ENCODE data around the gene SEC24C.

The SEC24C gene

GRCh38 chr10:73758704-73759511 is 14.7 kb downstream of the SEC24C start:
- no peak overlapping the region for H3K4me3 Mint-ChIP-seq
- peaks cover 62% of the 10 kb centered on the region for H3K36me3 Mint-ChIP-seq (ENCODE audit: low read depth)
- no peak for TF ChIP-seq CTCF (IDR thresholded peaks at IDR 0.05; ENCODE audit: unreplicated experiment in 3 of 3)
- H3K27me3 Mint-ChIP-seq (ENCODE audit: low read depth): no peaks in the 10 kb centered on the region
- peaks cover 30% of the 10 kb centered on the region for H3K4me1 Mint-ChIP-seq
- no peaks in the 10 kb centered on the region for H3K9me3 Mint-ChIP-seq
- H3K27ac Mint-ChIP-seq: peak overlapping the region; percentile 6 to 28 (median 13)

- H3K4me1 Mint-ChIP-seq: peaks cover 30% of the 10 kb centered on the region
- no peak overlapping the region for H3K4me3 Mint-ChIP-seq
- peak overlapping the region in 1 of 3 experiments; percentile 28 for H3K27ac Mint-ChIP-seq
- no peaks in the 10 kb centered on the region for H3K9me3 Mint-ChIP-seq
- H3K27me3 Mint-ChIP-seq (ENCODE audit: low read depth): no peaks in the 10 kb centered on the region
- H3K36me3 Mint-ChIP-seq (ENCODE audit: low read depth): peaks cover 62% of the 10 kb centered on the region
- no peak for TF ChIP-seq CTCF (IDR thresholded peaks at IDR 0.05; ENCODE audit: unreplicated experiment in 3 of 3)
Observed at GRCh38 chr10:73759512-73760115, 15.4 kb downstream of the SEC24C start.

- Mint-ChIP-seq H3K4me3 (peak overlapping the region in 2 of 3 experiments; percentile 43 to 68), H3K4me1 (peaks cover 30% of the 10 kb centered on the region), H3K27me3 (ENCODE audit: low read depth) (no peaks in the 10 kb centered on the region), H3K36me3 (ENCODE audit: low read depth) (peaks cover 74% of the 10 kb centered on the region), H3K9me3 (no peaks in the 10 kb centered on the region), H3K27ac (peak overlapping the region; percentile 77 to 93 (median 88))
- TF ChIP-seq CTCF (IDR thresholded peaks at IDR 0.05; ENCODE audit: unreplicated experiment in 3 of 3): no peak
Observed at GRCh38 chr10:73761781-73762180, 17.6 kb downstream of the SEC24C start.

- H3K36me3 Mint-ChIP-seq (ENCODE audit: low read depth): peaks cover 75% of the 10 kb centered on the region
- H3K9me3 Mint-ChIP-seq: no peaks in the 10 kb centered on the region
- no peaks in the 10 kb centered on the region for H3K27me3 Mint-ChIP-seq (ENCODE audit: low read depth)
- peak overlapping the region in 2 of 3 experiments; percentile 1 to 8 for H3K27ac Mint-ChIP-seq
- H3K4me1 Mint-ChIP-seq: peaks cover 30% of the 10 kb centered on the region
- TF ChIP-seq CTCF (IDR thresholded peaks at IDR 0.05; ENCODE audit: unreplicated experiment in 3 of 3): no peak
- peak overlapping the region in 1 of 3 experiments; percentile 27 for H3K4me3 Mint-ChIP-seq
Observed at GRCh38 chr10:73762915-73763314, 18.7 kb downstream of the SEC24C start.

- Mint-ChIP-seq H3K36me3 (ENCODE audit: low read depth) (peaks cover 77% of the 10 kb centered on the region), H3K27ac (peak overlapping the region in 1 of 3 experiments; percentile 8), H3K27me3 (ENCODE audit: low read depth) (no peaks in the 10 kb centered on the region), H3K9me3 (no peaks in the 10 kb centered on the region), H3K4me3 (no peak overlapping the region), H3K4me1 (peaks cover 30% of the 10 kb centered on the region)
- no peak for TF ChIP-seq CTCF (IDR thresholded peaks at IDR 0.05; ENCODE audit: unreplicated experiment in 3 of 3)
Observed at GRCh38 chr10:73763343-73763742, 19.2 kb downstream of the SEC24C start.

Data from nephron (organoid).